Gastroesophageal sphincter (tissue), 4 donors: ENCODE data around the gene SF3B6. TPM values are rescaled to one million over a fixed set of nuclear protein-coding genes. Genes with fewer than 3 reads are reported as not detected.
"Not testable (repeated sequence)": the region's sequence is repeated elsewhere in the genome, so short reads cannot be mapped to it uniquely, and the experiment has no call there.

ENCODE experiments used
- ATAC-seq: fragments of 150-250 bp; one replicate; pipeline ENCODE4 v1.9.1; 2016; ENCODE audit warnings: mild to moderate bottlenecking, moderate library complexity
- H3K27ac ChIP-seq, 4 donors: fragments of 200-600 bp; sonication (generic) in 3 of 4; 1 replicate in 3 of 4; 2 replicates in 1 of 4; pipeline ENCODE4 v1.5.1; 2016 to 2019
- H3K27me3 ChIP-seq: fragments of 200-600 bp; sonication (generic); one replicate; pipeline ENCODE4 v1.5.1; 2019
- H3K36me3 ChIP-seq, 2 donors: fragments of 200-600 bp; sonication (generic); one replicate each; pipeline ENCODE4 v1.5.1; 2019; ENCODE audit warnings: control low read depth in 1 of 2
- H3K4me1 ChIP-seq, 3 donors: fragments of 200-600 bp; sonication (generic); 1 replicate in 2 of 3; 2 replicates in 1 of 3; pipeline ENCODE4 v1.5.1; 2016 to 2019; ENCODE audit warnings: control low read depth in 2 of 3
- H3K4me3 ChIP-seq, 2 donors: fragments of 200-600 bp; sonication (generic); one replicate each; pipeline ENCODE4 v1.5.1; 2019; ENCODE audit warnings: mild to moderate bottlenecking in 1 of 2, moderate library complexity in 1 of 2
- H3K9me3 ChIP-seq, 3 donors: fragments of 200-600 bp; sonication (generic); one replicate each; pipeline ENCODE4 v1.5.1; 2017 to 2019; ENCODE audit warnings: control low read depth in 2 of 3
- CTCF ChIP-seq, 4 experiments: fragments of 200-600 bp in 2 of 4; fragments of 450-650 bp in 2 of 4; sonication (generic) in 1 of 4; IDR thresholded peaks; one replicate each; pipeline ENCODE4 v1.5.1; 2017 to 2019; ENCODE audit warnings: antibody characterized with exemption in 4 of 4, mild to moderate bottlenecking in 2 of 4, moderate library complexity in 2 of 4
- EP300 ChIP-seq: sonication (generic); formaldehyde crosslinking; IDR thresholded peaks from one replicate; pipeline ENCODE4 v1.6.1; 2017; ENCODE audit warnings: antibody characterized with exemption, mild to moderate bottlenecking
- POLR2A ChIP-seq, 2 donors: fragments of 450-650 bp; IDR thresholded peaks; one replicate each; pipeline ENCODE4 v1.6.1; 2017; ENCODE audit warnings: antibody characterized with exemption in 2 of 2, mild to moderate bottlenecking in 2 of 2, moderate library complexity in 1 of 2
- POLR2AphosphoS5 ChIP-seq: sonication (generic); formaldehyde crosslinking; IDR thresholded peaks from one replicate; pipeline ENCODE4 v1.6.1; 2017; ENCODE audit warnings: antibody characterized with exemption
- WGBS, 2 donors: methylation state at CpG; one replicate each; pipeline ENCODE4 v1.1.5; 2018; ENCODE audit warnings: low coverage in 1 of 2; 5-methylcytosine and 5-hydroxymethylcytosine counted together
- total RNA-seq, 4 donors: library from RNA; depleted of rRNA; stranded (reverse); fragments of >200 nt; gene quantifications; one replicate each; pipeline ENCODE4 v1.1.0, GENCODE V29; 2016

Gene SF3B6
- total RNA-seq, 4 donors from 2014 or later = 96.8 to 128 (median 115) TPM

- Histone ChIP-seq H3K36me3 (peaks cover 0 to 29% of the 10 kb centered on the region in 2 donors), H3K9me3 (no peaks in the 10 kb centered on the region), H3K4me1 (peaks cover 0 to 9% (median 0%) of the 10 kb centered on the region in 3 donors), H3K27me3 (no peaks in the 10 kb centered on the region), H3K27ac (no peak overlapping the region), H3K4me3 (no peak overlapping the region)
- 56 to 81% methylated on average over 1 of the region's 1 CpG for WGBS, 2 donors
- no peak for ATAC-seq
- no peak for TF ChIP-seq EP300
- TF ChIP-seq CTCF (IDR thresholded peaks at IDR 0.05) = no peak
- no peak for TF ChIP-seq POLR2A (IDR thresholded peaks at IDR 0.05)
Observed at GRCh38 chr2:24102677-24103076, 26.6 kb upstream of the SF3B6 start.

GRCh38 chr2:24101992-24102391, 25.9 kb upstream of the SF3B6 start:
- Histone ChIP-seq H3K27me3 (no peaks in the 10 kb centered on the region), H3K36me3 (peaks cover 0 to 30% of the 10 kb centered on the region in 2 donors), H3K27ac (no peak overlapping the region), H3K9me3 (no peaks in the 10 kb centered on the region), H3K4me1 (peaks cover 0 to 9% (median 0%) of the 10 kb centered on the region in 3 donors), H3K4me3 (no peak overlapping the region)
- TF ChIP-seq POLR2AphosphoS5 (no peak), CTCF (IDR thresholded peaks at IDR 0.05) (no peak), EP300 (no peak), POLR2A (IDR thresholded peaks at IDR 0.05) (no peak)
- WGBS, 2 donors = 92 to 94% methylated on average over 2 of the region's 2 CpGs
- ATAC-seq = no peak

GRCh38 chr2:24100732-24101131, 24.6 kb upstream of the SF3B6 start:
- H3K9me3 ChIP-seq, H3K4me3 ChIP-seq, H3K4me1 ChIP-seq, H3K27me3 ChIP-seq, ATAC-seq, H3K27ac ChIP-seq: not testable (repeated sequence)
- H3K36me3 ChIP-seq = peaks cover 0 to 42% of the 10 kb centered on the region in 2 donors
- 100% methylated on average over 1 to 2 of the region's 2 CpGs for WGBS, 2 donors

GRCh38 chr2:24095171-24095677, 19.1 kb upstream of the SF3B6 start:
- not testable (repeated sequence) for H3K9me3 ChIP-seq, H3K4me1 ChIP-seq, H3K4me3 ChIP-seq, H3K27ac ChIP-seq, H3K27me3 ChIP-seq, ATAC-seq
- peaks cover 0 to 45% of the 10 kb centered on the region in 2 donors for H3K36me3 ChIP-seq
- 98% methylated on average over 5 of the region's 17 CpGs; no CpG with 5 or more reads in 1 of the 2 donors for WGBS, 2 donors

- H3K27ac ChIP-seq, ATAC-seq, H3K4me3 ChIP-seq, H3K4me1 ChIP-seq, H3K9me3 ChIP-seq, H3K27me3 ChIP-seq: not testable (repeated sequence)
- 86 to 95% methylated on average over 1 to 4 of the region's 5 CpGs for WGBS, 2 donors
- peaks cover 0 to 51% of the 10 kb centered on the region in 2 donors for H3K36me3 ChIP-seq
Observed at GRCh38 chr2:24093270-24093669, 17.1 kb upstream of the SF3B6 start.

- ATAC-seq = no peak
- H3K27me3 ChIP-seq = no peaks in the 10 kb centered on the region
- TF ChIP-seq EP300 = no peak
Observed at GRCh38 chr2:24088821-24089359, 12.8 kb upstream of the SF3B6 start.

GRCh38 chr2:24087032-24087431, 10.9 kb upstream of the SF3B6 start:
- ATAC-seq = no peak
- TF ChIP-seq EP300 = no peak
- TF ChIP-seq POLR2A (IDR thresholded peaks at IDR 0.05) = no peak
- TF ChIP-seq POLR2AphosphoS5 = no peak
- no peak for TF ChIP-seq CTCF (IDR thresholded peaks at IDR 0.05)
- no peak overlapping the region for H3K27ac ChIP-seq
- H3K36me3 ChIP-seq = peaks cover 0 to 34% of the 10 kb centered on the region in 2 donors
- H3K4me1 ChIP-seq = peaks cover 0 to 24% (median 11%) of the 10 kb centered on the region in 3 donors
- 77 to 87% methylated on average over 2 to 3 of the region's 3 CpGs for WGBS, 2 donors
- H3K9me3 ChIP-seq = no peaks in the 10 kb centered on the region
- no peaks in the 10 kb centered on the region for H3K27me3 ChIP-seq
- no peak overlapping the region for H3K4me3 ChIP-seq

More at GRCh38 chr2:24088821-24089359, 12.8 kb upstream of the SF3B6 start:
- Histone ChIP-seq H3K27ac (no peak overlapping the region), H3K4me3 (no peak overlapping the region), H3K4me1 (peaks cover 0 to 12% (median 5%) of the 10 kb centered on the region in 3 donors), H3K9me3 (no peaks in the 10 kb centered on the region), H3K36me3 (peaks cover 0 to 33% of the 10 kb centered on the region in 2 donors)
- WGBS, 2 donors = 85 to 96% methylated on average over 1 to 2 of the region's 2 CpGs
